HepG2 (cell line): ENCODE results near the gene ODAD4. TPM values are rescaled to one million over a fixed set of nuclear protein-coding genes. Genes with fewer than 3 reads are reported as not detected.

ENCODE experiments used
- ARHGAP35 ChIP-seq: sonication (generic); formaldehyde crosslinking; IDR thresholded peaks from 2 replicates; pipeline ENCODE4 v1.9.0; 2022; ENCODE audit warnings: mild to moderate bottlenecking, inconsistent platforms, moderate library complexity, missing genetic modification reagents, borderline replicate concordance
- ARID3A ChIP-seq: IDR thresholded peaks from 2 replicates; pipeline ENCODE4 v1.6.1; 2012; ENCODE audit warnings: low read depth, low read length, improper control_type of control experiment
- ARNT2 ChIP-seq: sonication (generic); formaldehyde crosslinking; IDR thresholded peaks from 2 replicates; pipeline ENCODE4 v1.8.0; 2022; ENCODE audit warnings: mild to moderate bottlenecking, low read depth, missing genetic modification reagents, moderate library complexity
- GFI1 ChIP-seq: sonication (generic); formaldehyde crosslinking; IDR thresholded peaks from 2 replicates; pipeline ENCODE4 v1.5.0; 2020; ENCODE audit warnings: missing genetic modification reagents, mild to moderate bottlenecking, borderline replicate concordance
- GPN1 ChIP-seq: sonication (generic); formaldehyde crosslinking; IDR thresholded peaks from 2 replicates; pipeline ENCODE4 v1.5.1; 2020; ENCODE audit warnings: missing genetic modification reagents, borderline replicate concordance
- HNF1B ChIP-seq: sonication (generic); formaldehyde crosslinking; IDR thresholded peaks from 2 replicates; pipeline ENCODE4 v1.5.1; 2020; ENCODE audit warnings: mild to moderate bottlenecking, moderate library complexity, missing genetic modification reagents
- JUN ChIP-seq: sonication (generic); formaldehyde crosslinking; IDR thresholded peaks from 2 replicates; pipeline ENCODE4 v1.4.0; 2020; ENCODE audit warnings: mild to moderate bottlenecking, missing genetic modification reagents
- MTA3 ChIP-seq: sonication (generic); formaldehyde crosslinking; IDR thresholded peaks from 2 replicates; pipeline ENCODE4 v1.4.0; 2020; ENCODE audit warnings: missing genetic modification reagents
- NFATC3 ChIP-seq: sonication (generic); formaldehyde crosslinking; IDR thresholded peaks from 2 replicates; pipeline ENCODE4 v1.5.1; 2020; ENCODE audit warnings: mild to moderate bottlenecking, missing genetic modification reagents
- PRDM4 ChIP-seq: sonication (generic); formaldehyde crosslinking; IDR thresholded peaks from 2 replicates; pipeline ENCODE4 v1.9.0; 2021; ENCODE audit warnings: missing genetic modification reagents, borderline replicate concordance
- SRSF9 ChIP-seq: fragments of 200-400 bp; formaldehyde crosslinking; IDR thresholded peaks from 2 replicates; pipeline ENCODE4 v1.6.1; 2018; ENCODE audit warnings: borderline replicate concordance, mild to moderate bottlenecking, low read depth, low read length; ENCODE audit not compliant: insufficient read depth, poor library complexity, severe bottlenecking
- TARDBP ChIP-seq: sonication (generic); formaldehyde crosslinking; IDR thresholded peaks from 2 replicates; pipeline ENCODE4 v1.8.0; 2022; ENCODE audit warnings: mild to moderate bottlenecking, missing genetic modification reagents
- TEAD3 ChIP-seq: optimal IDR thresholded peaks from 2 replicates; pipeline ENCODE3; 2016; ENCODE audit warnings: borderline replicate concordance
- TP53 ChIP-seq: sonication (generic); formaldehyde crosslinking; conservative IDR thresholded peaks from 2 replicates; pipeline ENCODE4 v1.4.0; 2020; ENCODE audit warnings: missing genetic modification reagents
- YEATS2 ChIP-seq: sonication (generic); formaldehyde crosslinking; IDR thresholded peaks from 2 replicates; pipeline ENCODE4 v1.4.0; 2020; ENCODE audit warnings: missing genetic modification reagents, borderline replicate concordance
- ZBTB4 ChIP-seq: sonication (generic); formaldehyde crosslinking; IDR thresholded peaks from 2 replicates; pipeline ENCODE4 v1.4.0; 2020; ENCODE audit warnings: missing genetic modification reagents, mild to moderate bottlenecking, borderline replicate concordance
- ZMYM3 ChIP-seq: sonication (generic); formaldehyde crosslinking; IDR thresholded peaks from 2 replicates; pipeline ENCODE4 v1.5.1; 2020; ENCODE audit warnings: mild to moderate bottlenecking, missing genetic modification reagents
- ZNF549 ChIP-seq: sonication (generic); formaldehyde crosslinking; IDR thresholded peaks from 2 replicates; pipeline ENCODE4 v1.5.0; 2020; ENCODE audit warnings: missing genetic modification reagents
- ZNF629 ChIP-seq: sonication (generic); formaldehyde crosslinking; conservative IDR thresholded peaks from 2 replicates; pipeline ENCODE4 v1.5.0; 2020; ENCODE audit warnings: missing genetic modification reagents
- ZNF713 ChIP-seq: sonication (generic); formaldehyde crosslinking; IDR thresholded peaks from 2 replicates; pipeline ENCODE4 v1.4.0; 2020; ENCODE audit warnings: mild to moderate bottlenecking, missing genetic modification reagents
- ZNF788 ChIP-seq: sonication (generic); formaldehyde crosslinking; IDR thresholded peaks from 2 replicates; pipeline ENCODE4 v1.5.0; 2020; ENCODE audit warnings: mild to moderate bottlenecking, missing genetic modification reagents, borderline replicate concordance
- polyA plus RNA-seq, 8 experiments: library from polyadenylated mRNA; depleted of rRNA in 3 of 8; stranded (reverse) in 7 of 8; unstranded in 1 of 8; fragments of >200 nt; fragmentation: Illumina TruSeq in 4 of 8; extraction: Trizol in 4 of 8; gene quantifications; 2 replicates each; pipeline versions ENCODE4 v1.2.1 to v1.2.3, GENCODE V29; 2011 to 2016; ENCODE audit warnings: low read depth in 4 of 8, missing spikeins in 1 of 8, mixed read lengths in 1 of 8; ENCODE audit not compliant: insufficient read depth in 1 of 8
- total RNA-seq, 5 experiments: library from RNA; depleted of rRNA; stranded (reverse); fragments of >200 nt; fragmentation: Illumina TruSeq; extraction: Trizol; gene quantifications; 2 replicates each; pipeline ENCODE4 v1.2.3, GENCODE V29; 2016; ENCODE audit warnings: low read depth in 1 of 5

The ODAD4 gene
- total and polyA plus RNA-seq, 2 of the 13 experiments (the other 11 are each of a cell fraction or from before 2014, with no cell fraction given) = 0.48 to 0.53 TPM

GRCh38 chr17:41966463-41967140 lies 36.2 kb downstream of the ODAD4 start, which contains the start of gene CNP (continued):
- no peak for TF ChIP-seq ZBTB4 (CRISPR knock-in tag)
- TF ChIP-seq ARHGAP35 (CRISPR knock-in tag) = peak; percentile 87; the same call in 1 of the 2 replicates
- TF ChIP-seq ZNF713 (CRISPR knock-in tag) = no peak
- TF ChIP-seq ZNF549 (CRISPR knock-in tag) = no peak
- peak; percentile 39 for TF ChIP-seq JUN (CRISPR knock-in tag)
- TF ChIP-seq PRDM4 (CRISPR knock-in tag) = no peak
- TF ChIP-seq MTA3 (CRISPR knock-in tag) = no peak
- TF ChIP-seq ARNT2 (CRISPR knock-in tag) = peak; percentile 85; the same call in 1 of the 2 replicates
- peak; percentile 59; the same call in 1 of the 2 replicates for TF ChIP-seq ZNF788 (CRISPR knock-in tag)
- TF ChIP-seq GFI1 (CRISPR knock-in tag) = no peak
- no peak for TF ChIP-seq SRSF9
- no peak for TF ChIP-seq GPN1 (CRISPR knock-in tag)
- TF ChIP-seq NFATC3 (CRISPR knock-in tag) = peak; percentile 50; the same call in 1 of the 2 replicates
- peak; percentile 68 for TF ChIP-seq YEATS2 (CRISPR knock-in tag)
- peak; percentile 50 for TF ChIP-seq HNF1B
- peak; percentile 75; the same call in 1 of the 2 replicates for TF ChIP-seq TARDBP (CRISPR knock-in tag)
- no peak for TF ChIP-seq ZNF629 (CRISPR knock-in tag)
- peak; percentile 55 for TF ChIP-seq TEAD3 (CRISPR knock-in tag)
- no peak for TF ChIP-seq ARID3A
- TF ChIP-seq ZMYM3 (CRISPR knock-in tag) = no peak
- no peak for TF ChIP-seq TP53 (CRISPR knock-in tag)
